ENCODE data around the gene ACACB. TPM values are rescaled to one million over a fixed set of nuclear protein-coding genes. Genes with fewer than 3 reads are reported as not detected.

The ACACB gene
- 14.5 and 15.4 TPM in 2 replicates for total RNA-seq (2014; rRNA removed; shearing (Covaris generic))
- 5.2 and 6.2 TPM in 2 replicates for polyA plus RNA-seq (2016; fragmentation: Nextera tagmentation; extraction: Ambion mirVana)
- long read RNA-seq, partial matches to known transcripts: 1 of 1 reads
- long read RNA-seq, other reads (novel, unspliced or antisense): 0 of 1 reads

DNA sequence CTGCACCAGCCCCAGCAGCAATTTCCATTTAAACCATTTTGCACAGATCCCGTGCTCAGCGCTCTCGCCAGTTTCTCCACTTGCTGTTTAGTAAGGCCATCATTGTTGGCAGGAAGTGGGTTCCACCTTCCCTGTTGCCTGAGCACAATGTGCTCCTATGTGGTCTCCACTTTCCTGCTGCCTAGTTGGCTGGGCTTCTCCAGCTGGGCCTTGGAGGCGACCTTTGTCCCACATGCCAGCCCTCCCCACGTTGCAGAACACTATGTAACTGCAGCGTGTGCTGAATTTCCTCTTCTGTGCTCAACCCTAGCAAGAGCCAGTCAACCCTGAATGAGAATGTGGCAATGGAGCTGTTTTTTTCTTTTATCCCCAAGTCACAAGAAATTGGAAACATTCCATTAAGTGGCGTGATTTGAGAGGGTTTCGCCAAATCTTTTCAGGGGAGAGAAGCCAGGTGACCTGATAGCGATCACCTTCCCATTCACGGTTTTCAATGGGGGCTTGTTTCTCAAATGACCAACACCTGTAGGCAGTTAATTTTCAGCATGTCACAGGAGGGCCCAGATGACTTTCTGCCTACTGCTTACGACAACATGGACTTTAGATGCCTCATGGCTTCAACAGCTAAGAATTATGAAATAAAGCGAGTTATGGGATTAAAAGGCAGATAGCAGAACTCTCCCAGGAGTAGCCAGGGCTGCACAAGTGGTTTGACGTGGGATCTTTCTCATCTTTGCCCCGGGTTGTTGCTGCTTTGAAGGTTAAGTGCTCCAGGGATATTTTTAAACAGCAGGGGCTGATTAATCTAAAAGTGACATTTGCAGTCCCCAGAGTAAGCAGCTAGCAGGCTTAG is at the start of gene ACACB:
Gene ACACB (plus strand): TSS at position 830 of the 853 bp plus-strand sequence. CDS start 22,819 bp downstream, outside the sequence.
- peak within 1 kb of the TSS; percentile 13; the same call in 1 of the 2 replicates for H3K27ac Mint-ChIP-seq
- Histone ChIP-seq H3K36me3 (ENCODE audit: insufficient read depth) (no peaks in the 10 kb centered on the region), H3K9me2 (ENCODE audit: insufficient read depth) (no peaks in the 10 kb centered on the region), H3K79me2 (replicated peaks; ENCODE audit: insufficient read depth) (no peaks in the 10 kb centered on the region), H3K4me3 (no peak within 1 kb of the TSS), H3F3A (replicated peaks; ENCODE audit: low read depth) (0 out of 2 replicates have a peak, but pooled peaks cover 5% of the 10 kb centered on the region), H3K4me2 (no peak within 1 kb of the TSS), H2AFZ (peak within 1 kb of the TSS; percentile 52; the same call in 1 of the 2 replicates), H4K20me1 (replicated peaks; ENCODE audit: insufficient read depth) (no peaks in the 10 kb centered on the region), H3K27ac (ENCODE audit: low read depth) (no peak within 1 kb of the TSS), H3K27me3 (ENCODE audit: insufficient read depth) (no peaks in the 10 kb centered on the region), H3K4me1 (ENCODE audit: insufficient read depth) (peaks cover 5% of the 10 kb centered on the region; the same call in 1 of the 2 replicates)
- ATAC-seq (peak; percentile 5; the same call in 2 of the 3 replicates), DNase-seq (ENCODE audit: low spot score) (peak; percentile 22)
- H3K36me3 Mint-ChIP-seq (ENCODE audit: low read depth): no peaks in the 10 kb centered on the region
- H3K9me3 Mint-ChIP-seq: no peaks in the 10 kb centered on the region
- no peak within 1 kb of the TSS for H3K4me3 Mint-ChIP-seq
- peaks cover 3% of the 10 kb centered on the region for H3K27me3 Mint-ChIP-seq (ENCODE audit: insufficient read depth, low read depth, poor library complexity)
- peaks cover 22% of the 10 kb centered on the region for H3K4me1 Mint-ChIP-seq
- no peak for TF ChIP-seq STAT1 (IDR thresholded peaks at IDR 0.05; ENCODE audit: unreplicated experiment)
- no peak for TF ChIP-seq CREB1 (CRISPR knock-in tag; IDR thresholded peaks at IDR 0.05; ENCODE audit: low read depth)
- no peak for TF ChIP-seq NANOG (IDR thresholded peaks at IDR 0.05; ENCODE audit: borderline replicate concordance)
- TF ChIP-seq, protein P1, sequence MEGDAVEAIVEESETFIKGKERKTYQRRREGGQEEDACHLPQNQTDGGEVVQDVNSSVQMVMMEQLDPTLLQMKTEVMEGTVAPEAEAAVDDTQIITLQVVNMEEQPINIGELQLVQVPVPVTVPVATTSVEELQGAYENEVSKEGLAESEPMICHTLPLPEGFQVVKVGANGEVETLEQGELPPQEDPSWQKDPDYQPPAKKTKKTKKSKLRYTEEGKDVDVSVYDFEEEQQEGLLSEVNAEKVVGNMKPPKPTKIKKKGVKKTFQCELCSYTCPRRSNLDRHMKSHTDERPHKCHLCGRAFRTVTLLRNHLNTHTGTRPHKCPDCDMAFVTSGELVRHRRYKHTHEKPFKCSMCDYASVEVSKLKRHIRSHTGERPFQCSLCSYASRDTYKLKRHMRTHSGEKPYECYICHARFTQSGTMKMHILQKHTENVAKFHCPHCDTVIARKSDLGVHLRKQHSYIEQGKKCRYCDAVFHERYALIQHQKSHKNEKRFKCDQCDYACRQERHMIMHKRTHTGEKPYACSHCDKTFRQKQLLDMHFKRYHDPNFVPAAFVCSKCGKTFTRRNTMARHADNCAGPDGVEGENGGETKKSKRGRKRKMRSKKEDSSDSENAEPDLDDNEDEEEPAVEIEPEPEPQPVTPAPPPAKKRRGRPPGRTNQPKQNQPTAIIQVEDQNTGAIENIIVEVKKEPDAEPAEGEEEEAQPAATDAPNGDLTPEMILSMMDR (conservative IDR thresholded peaks at IDR 0.05; ENCODE audit: low read depth in 2 of 2): no peak
- TF ChIP-seq, protein P2, sequence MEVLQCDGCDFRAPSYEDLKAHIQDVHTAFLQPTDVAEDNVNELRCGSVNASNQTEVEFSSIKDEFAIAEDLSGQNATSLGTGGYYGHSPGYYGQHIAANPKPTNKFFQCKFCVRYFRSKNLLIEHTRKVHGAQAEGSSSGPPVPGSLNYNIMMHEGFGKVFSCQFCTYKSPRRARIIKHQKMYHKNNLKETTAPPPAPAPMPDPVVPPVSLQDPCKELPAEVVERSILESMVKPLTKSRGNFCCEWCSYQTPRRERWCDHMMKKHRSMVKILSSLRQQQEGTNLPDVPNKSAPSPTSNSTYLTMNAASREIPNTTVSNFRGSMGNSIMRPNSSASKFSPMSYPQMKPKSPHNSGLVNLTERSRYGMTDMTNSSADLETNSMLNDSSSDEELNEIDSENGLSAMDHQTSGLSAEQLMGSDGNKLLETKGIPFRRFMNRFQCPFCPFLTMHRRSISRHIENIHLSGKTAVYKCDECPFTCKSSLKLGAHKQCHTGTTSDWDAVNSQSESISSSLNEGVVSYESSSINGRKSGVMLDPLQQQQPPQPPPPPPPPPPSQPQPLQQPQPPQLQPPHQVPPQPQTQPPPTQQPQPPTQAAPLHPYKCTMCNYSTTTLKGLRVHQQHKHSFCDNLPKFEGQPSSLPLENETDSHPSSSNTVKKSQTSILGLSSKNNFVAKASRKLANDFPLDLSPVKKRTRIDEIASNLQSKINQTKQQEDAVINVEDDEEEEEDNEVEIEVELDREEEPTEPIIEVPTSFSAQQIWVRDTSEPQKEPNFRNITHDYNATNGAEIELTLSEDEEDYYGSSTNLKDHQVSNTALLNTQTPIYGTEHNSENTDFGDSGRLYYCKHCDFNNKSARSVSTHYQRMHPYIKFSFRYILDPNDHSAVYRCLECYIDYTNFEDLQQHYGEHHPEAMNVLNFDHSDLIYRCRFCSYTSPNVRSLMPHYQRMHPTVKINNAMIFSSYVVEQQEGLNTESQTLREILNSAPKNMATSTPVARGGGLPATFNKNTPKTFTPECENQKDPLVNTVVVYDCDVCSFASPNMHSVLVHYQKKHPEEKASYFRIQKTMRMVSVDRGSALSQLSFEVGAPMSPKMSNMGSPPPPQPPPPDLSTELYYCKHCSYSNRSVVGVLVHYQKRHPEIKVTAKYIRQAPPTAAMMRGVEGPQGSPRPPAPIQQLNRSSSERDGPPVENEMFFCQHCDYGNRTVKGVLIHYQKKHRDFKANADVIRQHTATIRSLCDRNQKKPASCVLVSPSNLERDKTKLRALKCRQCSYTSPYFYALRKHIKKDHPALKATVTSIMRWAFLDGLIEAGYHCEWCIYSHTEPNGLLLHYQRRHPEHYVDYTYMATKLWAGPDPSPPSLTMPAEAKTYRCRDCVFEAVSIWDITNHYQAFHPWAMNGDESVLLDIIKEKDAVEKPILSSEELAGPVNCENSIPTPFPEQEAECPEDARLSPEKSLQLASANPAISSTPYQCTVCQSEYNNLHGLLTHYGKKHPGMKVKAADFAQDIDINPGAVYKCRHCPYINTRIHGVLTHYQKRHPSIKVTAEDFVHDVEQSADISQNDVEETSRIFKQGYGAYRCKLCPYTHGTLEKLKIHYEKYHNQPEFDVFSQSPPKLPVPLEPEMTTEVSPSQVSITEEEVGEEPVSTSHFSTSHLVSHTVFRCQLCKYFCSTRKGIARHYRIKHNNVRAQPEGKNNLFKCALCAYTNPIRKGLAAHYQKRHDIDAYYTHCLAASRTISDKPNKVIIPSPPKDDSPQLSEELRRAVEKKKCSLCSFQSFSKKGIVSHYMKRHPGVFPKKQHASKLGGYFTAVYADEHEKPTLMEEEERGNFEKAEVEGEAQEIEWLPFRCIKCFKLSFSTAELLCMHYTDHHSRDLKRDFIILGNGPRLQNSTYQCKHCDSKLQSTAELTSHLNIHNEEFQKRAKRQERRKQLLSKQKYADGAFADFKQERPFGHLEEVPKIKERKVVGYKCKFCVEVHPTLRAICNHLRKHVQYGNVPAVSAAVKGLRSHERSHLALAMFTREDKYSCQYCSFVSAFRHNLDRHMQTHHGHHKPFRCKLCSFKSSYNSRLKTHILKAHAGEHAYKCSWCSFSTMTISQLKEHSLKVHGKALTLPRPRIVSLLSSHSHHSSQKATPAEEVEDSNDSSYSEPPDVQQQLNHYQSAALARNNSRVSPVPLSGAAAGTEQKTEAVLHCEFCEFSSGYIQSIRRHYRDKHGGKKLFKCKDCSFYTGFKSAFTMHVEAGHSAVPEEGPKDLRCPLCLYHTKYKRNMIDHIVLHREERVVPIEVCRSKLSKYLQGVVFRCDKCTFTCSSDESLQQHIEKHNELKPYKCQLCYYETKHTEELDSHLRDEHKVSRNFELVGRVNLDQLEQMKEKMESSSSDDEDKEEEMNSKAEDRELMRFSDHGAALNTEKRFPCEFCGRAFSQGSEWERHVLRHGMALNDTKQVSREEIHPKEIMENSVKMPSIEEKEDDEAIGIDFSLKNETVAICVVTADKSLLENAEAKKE (CRISPR knock-in tag; IDR thresholded peaks at IDR 0.05): no peak
- TF ChIP-seq, protein P3, sequence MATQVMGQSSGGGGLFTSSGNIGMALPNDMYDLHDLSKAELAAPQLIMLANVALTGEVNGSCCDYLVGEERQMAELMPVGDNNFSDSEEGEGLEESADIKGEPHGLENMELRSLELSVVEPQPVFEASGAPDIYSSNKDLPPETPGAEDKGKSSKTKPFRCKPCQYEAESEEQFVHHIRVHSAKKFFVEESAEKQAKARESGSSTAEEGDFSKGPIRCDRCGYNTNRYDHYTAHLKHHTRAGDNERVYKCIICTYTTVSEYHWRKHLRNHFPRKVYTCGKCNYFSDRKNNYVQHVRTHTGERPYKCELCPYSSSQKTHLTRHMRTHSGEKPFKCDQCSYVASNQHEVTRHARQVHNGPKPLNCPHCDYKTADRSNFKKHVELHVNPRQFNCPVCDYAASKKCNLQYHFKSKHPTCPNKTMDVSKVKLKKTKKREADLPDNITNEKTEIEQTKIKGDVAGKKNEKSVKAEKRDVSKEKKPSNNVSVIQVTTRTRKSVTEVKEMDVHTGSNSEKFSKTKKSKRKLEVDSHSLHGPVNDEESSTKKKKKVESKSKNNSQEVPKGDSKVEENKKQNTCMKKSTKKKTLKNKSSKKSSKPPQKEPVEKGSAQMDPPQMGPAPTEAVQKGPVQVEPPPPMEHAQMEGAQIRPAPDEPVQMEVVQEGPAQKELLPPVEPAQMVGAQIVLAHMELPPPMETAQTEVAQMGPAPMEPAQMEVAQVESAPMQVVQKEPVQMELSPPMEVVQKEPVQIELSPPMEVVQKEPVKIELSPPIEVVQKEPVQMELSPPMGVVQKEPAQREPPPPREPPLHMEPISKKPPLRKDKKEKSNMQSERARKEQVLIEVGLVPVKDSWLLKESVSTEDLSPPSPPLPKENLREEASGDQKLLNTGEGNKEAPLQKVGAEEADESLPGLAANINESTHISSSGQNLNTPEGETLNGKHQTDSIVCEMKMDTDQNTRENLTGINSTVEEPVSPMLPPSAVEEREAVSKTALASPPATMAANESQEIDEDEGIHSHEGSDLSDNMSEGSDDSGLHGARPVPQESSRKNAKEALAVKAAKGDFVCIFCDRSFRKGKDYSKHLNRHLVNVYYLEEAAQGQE (IDR thresholded peaks at IDR 0.05; ENCODE audit: unreplicated experiment): no peak
- TF ChIP-seq POLR2AphosphoS5 (IDR thresholded peaks at IDR 0.05; ENCODE audit: low read depth): no peak
- no peak for TF ChIP-seq EZH2 (IDR thresholded peaks at IDR 0.05; ENCODE audit: low read depth, unreplicated experiment)
- TF ChIP-seq JUNB (IDR thresholded peaks at IDR 0.05; ENCODE audit: unreplicated experiment): no peak
- no peak for TF ChIP-seq ZNF331 (CRISPR knock-in tag; IDR thresholded peaks at IDR 0.05; ENCODE audit: low read depth)

Measured in GM23338 (cell line).